HG03095 (cell line): ENCODE data around the gene DHRS4L2.
"Not testable (repeated sequence)": the region's sequence is repeated elsewhere in the genome, so short reads cannot be mapped to it uniquely, and the experiment has no call there.

Experiments used
- ATAC-seq: cut with Tn5 transposase; IDR thresholded peaks from one replicate; pipeline ENCODE4 v1.9.1; 2021; ENCODE audit warnings: moderate library complexity; ENCODE audit not compliant: unreplicated experiment

DHRS4L2 gene

GRCh38 chr14:24013654-24014514 is 25.2 kb downstream of the DHRS4L2 start:
- ATAC-seq, result no peak

GRCh38 chr14:24015745-24016144 is 27.0 kb downstream of the DHRS4L2 start:
- ATAC-seq, result not testable (repeated sequence)

- ATAC-seq, result not testable (repeated sequence)
Observed at GRCh38 chr14:24018978-24019377, 30.2 kb downstream of the DHRS4L2 start.

- not testable (repeated sequence) for ATAC-seq
Observed at GRCh38 chr14:24019944-24020343, 31.2 kb downstream of the DHRS4L2 start.

- ATAC-seq, result not testable (repeated sequence)
Observed at GRCh38 chr14:24020520-24020919, 31.8 kb downstream of the DHRS4L2 start.

- ATAC-seq, result not testable (repeated sequence)
Observed at GRCh38 chr14:24024939-24025418, 36.2 kb downstream of the DHRS4L2 start.

GRCh38 chr14:24029687-24030086 is 41.0 kb downstream of the DHRS4L2 start:
- ATAC-seq, result not testable (repeated sequence)

GRCh38 chr14:24031331-24031730 is 42.6 kb downstream of the DHRS4L2 start:
- not testable (repeated sequence) for ATAC-seq

GRCh38 chr14:24032727-24033418 is 44.1 kb downstream of the DHRS4L2 start:
- no peak for ATAC-seq

- ATAC-seq, result peak; percentile 8
Observed at GRCh38 chr14:24035769-24036168, 47.0 kb downstream of the DHRS4L2 start.

GRCh38 chr14:24036169-24036962 is 47.6 kb downstream of the DHRS4L2 start:
- ATAC-seq, result peak; percentile 49

GRCh38 chr14:24036963-24037657 is 48.4 kb downstream of the DHRS4L2 start:
- not testable (repeated sequence) for ATAC-seq

GRCh38 chr14:24037658-24038037 is 48.9 kb downstream of the DHRS4L2 start:
- no peak for ATAC-seq

- ATAC-seq, result no peak
Observed at GRCh38 chr14:24038686-24039085, 50.0 kb downstream of the DHRS4L2 start.

- no peak for ATAC-seq
Observed at GRCh38 chr14:24040692-24041091, 52.0 kb downstream of the DHRS4L2 start.

GRCh38 chr14:24042746-24043145 is 54.0 kb downstream of the DHRS4L2 start:
- ATAC-seq, result no peak

- ATAC-seq, result not testable (repeated sequence)
Observed at GRCh38 chr14:24049002-24049401, 60.3 kb downstream of the DHRS4L2 start.

GRCh38 chr14:24050753-24051152 is 62.0 kb downstream of the DHRS4L2 start:
- not testable (repeated sequence) for ATAC-seq

GRCh38 chr14:24051176-24051788 is 62.6 kb downstream of the DHRS4L2 start:
- ATAC-seq, result peak; percentile 13
